IPS-20b (cell line): ENCODE measurements around the gene OR10V1.

ENCODE experiments used
- H3K27ac ChIP-seq: one replicate; pipeline ENCODE4 v1.5.1; 2013; ENCODE audit warnings: low read length
- H3K27me3 ChIP-seq: 2 replicates; pipeline ENCODE4 v1.6.1; 2013; ENCODE audit warnings: mild to moderate bottlenecking, low read length, inconsistent platforms; ENCODE audit not compliant: insufficient read depth
- H3K36me3 ChIP-seq: 2 replicates; pipeline ENCODE4 v1.6.1; 2013; ENCODE audit warnings: low read depth, mild to moderate bottlenecking, inconsistent platforms, low read length, moderate library complexity; ENCODE audit not compliant: insufficient read depth
- H3K4me1 ChIP-seq: 2 replicates; pipeline ENCODE4 v1.6.1; 2013; ENCODE audit warnings: mild to moderate bottlenecking, control low read depth, inconsistent platforms, low read length, moderate library complexity; ENCODE audit not compliant: insufficient read depth
- H3K4me3 ChIP-seq: 2 replicates; pipeline ENCODE4 v1.5.1; 2013; ENCODE audit warnings: mild to moderate bottlenecking, low read length, inconsistent platforms
- H3K9ac ChIP-seq: 2 replicates; pipeline ENCODE4 v1.6.1; 2013; ENCODE audit warnings: low read depth, mild to moderate bottlenecking, inconsistent platforms, low read length, moderate library complexity
- H3K9me3 ChIP-seq: 2 replicates; pipeline ENCODE4 v1.6.1; 2013; ENCODE audit warnings: mild to moderate bottlenecking, low read depth, low read length, inconsistent platforms; ENCODE audit not compliant: insufficient read depth

Gene OR10V1

DNA sequence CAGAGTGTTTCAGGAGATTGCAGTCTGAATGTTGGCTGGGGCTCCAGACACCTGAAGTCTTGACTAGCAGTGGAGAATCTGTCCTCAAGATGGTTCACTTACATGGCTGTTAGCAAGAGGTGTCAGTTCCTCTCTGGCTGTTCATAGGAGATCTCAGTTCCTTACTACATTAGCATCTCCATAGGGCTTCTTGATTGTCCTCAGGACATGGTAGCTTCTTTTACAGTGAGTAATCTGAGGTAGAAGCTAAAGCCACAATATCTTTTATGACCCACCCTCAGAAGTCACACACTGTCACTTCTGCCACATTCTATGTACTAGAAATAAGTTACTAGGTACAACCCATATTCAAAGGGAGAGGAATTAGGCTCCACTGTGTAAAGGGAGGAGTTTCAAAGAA, 34.3 kb downstream of the OR10V1 start:
- Histone ChIP-seq H3K4me3 (no peak overlapping the region), H3K9ac (no peak overlapping the region), H3K4me1 (no peaks in the 10 kb centered on the region), H3K36me3 (no peaks in the 10 kb centered on the region), H3K9me3 (no peaks in the 10 kb centered on the region), H3K27me3 (no peaks in the 10 kb centered on the region), H3K27ac (no peak overlapping the region)

DNA sequence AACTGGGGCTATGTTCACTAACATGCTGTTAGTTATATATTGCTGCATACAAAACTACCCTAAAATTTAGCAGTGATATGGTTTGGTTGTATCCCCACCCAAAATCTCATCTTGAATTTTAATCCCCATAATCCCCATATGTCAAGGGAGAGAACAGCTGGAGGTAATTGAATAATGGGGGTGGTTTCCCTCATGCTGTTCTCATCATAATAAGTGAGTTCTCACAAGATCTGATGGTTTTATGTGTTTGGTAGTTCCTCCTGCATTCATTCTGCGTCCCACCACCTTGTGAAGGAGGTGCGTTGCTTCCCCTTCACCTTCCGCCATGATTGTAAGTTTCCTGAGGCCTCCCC, 34.9 kb downstream of the OR10V1 start:
- H3K36me3 ChIP-seq = no peaks in the 10 kb centered on the region
- H3K9ac ChIP-seq = no peak overlapping the region
- H3K9me3 ChIP-seq = no peaks in the 10 kb centered on the region
- H3K4me3 ChIP-seq = no peak overlapping the region
- H3K4me1 ChIP-seq = no peaks in the 10 kb centered on the region
- no peak overlapping the region for H3K27ac ChIP-seq
- no peaks in the 10 kb centered on the region for H3K27me3 ChIP-seq

DNA sequence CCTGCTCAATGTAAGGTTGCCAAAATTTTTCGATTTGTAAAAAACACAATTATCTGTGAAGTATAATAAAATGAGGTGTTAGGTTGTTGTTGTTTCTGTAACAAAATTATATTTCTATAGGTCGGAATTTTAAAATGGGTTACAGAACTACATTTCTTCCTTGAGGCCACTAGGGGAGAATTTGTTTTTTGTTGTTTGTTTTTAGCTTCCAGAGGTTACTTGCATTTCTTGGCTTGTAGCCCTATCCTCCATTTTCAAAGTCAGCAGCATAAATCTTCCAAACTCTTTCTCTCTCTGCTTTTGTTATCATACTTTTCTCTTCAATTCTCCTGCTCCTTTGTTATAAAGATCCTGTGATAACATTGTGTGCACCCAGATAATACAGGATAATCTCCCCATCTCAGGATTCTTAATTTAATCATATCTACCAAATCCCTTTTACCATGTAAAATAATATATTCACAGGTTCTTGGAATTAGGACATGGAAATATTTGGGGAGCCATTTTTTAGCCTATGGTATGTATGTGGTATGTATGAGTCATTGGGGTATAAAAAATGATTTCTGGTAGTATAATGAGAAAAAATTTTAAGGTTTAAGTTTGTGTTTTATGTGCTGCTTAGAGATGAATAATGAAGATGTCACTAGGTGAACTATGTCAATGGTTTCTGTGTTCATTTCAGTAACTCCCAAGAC, 35.4 kb downstream of the OR10V1 start:
- Histone ChIP-seq H3K9me3 (no peaks in the 10 kb centered on the region), H3K9ac (no peak overlapping the region), H3K27ac (no peak overlapping the region), H3K4me3 (no peak overlapping the region), H3K27me3 (no peaks in the 10 kb centered on the region), H3K4me1 (no peaks in the 10 kb centered on the region), H3K36me3 (no peaks in the 10 kb centered on the region)

DNA sequence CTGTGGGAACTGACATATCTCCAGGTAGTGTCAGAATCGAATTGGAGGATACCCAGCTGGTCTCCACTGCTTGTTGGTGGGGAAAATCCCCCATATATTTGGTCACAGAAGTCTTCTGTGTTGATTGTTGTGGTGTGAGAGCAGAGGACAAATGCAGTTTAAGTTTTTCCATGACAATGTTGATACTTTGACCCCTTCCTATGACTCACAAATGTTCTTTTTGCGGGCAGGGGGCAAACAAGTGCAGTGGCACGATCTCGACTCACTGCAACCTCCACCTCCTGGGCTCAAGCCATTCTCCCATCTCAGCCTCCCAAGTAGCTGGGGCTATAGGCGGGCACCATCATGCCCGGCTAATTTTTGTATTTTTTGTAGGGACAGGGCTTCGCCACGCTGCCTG, 37.4 kb downstream of the OR10V1 start:
- H3K4me3 ChIP-seq = no peak overlapping the region
- no peaks in the 10 kb centered on the region for H3K36me3 ChIP-seq
- no peak overlapping the region for H3K27ac ChIP-seq
- no peaks in the 10 kb centered on the region for H3K4me1 ChIP-seq
- no peak overlapping the region for H3K9ac ChIP-seq
- H3K27me3 ChIP-seq = no peaks in the 10 kb centered on the region
- no peaks in the 10 kb centered on the region for H3K9me3 ChIP-seq

DNA sequence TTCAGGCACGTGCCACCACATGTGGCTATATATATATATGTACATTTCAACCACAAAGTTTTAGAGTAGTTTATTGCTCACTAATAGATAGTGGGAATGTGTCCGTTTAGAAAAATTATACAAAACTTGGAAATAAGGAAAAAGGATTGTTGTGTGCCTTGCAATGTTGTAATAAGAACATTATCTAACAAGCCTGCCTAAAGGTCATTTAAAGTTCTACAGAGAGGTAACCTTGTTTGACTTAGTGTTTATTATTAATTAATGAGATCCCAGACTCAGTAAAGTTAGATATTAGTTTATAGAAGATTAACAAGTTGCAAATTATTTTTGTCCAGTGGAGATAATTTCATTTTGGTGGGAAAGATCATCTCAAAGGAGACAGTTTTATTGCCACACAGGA, 39.4 kb downstream of the OR10V1 start:
- no peaks in the 10 kb centered on the region for H3K9me3 ChIP-seq
- H3K4me1 ChIP-seq = peaks cover 6% of the 10 kb centered on the region; the same call in 1 of the 2 replicates
- no peak overlapping the region for H3K27ac ChIP-seq
- H3K27me3 ChIP-seq = no peaks in the 10 kb centered on the region
- no peak overlapping the region for H3K9ac ChIP-seq
- no peaks in the 10 kb centered on the region for H3K36me3 ChIP-seq
- H3K4me3 ChIP-seq = no peak overlapping the region

DNA sequence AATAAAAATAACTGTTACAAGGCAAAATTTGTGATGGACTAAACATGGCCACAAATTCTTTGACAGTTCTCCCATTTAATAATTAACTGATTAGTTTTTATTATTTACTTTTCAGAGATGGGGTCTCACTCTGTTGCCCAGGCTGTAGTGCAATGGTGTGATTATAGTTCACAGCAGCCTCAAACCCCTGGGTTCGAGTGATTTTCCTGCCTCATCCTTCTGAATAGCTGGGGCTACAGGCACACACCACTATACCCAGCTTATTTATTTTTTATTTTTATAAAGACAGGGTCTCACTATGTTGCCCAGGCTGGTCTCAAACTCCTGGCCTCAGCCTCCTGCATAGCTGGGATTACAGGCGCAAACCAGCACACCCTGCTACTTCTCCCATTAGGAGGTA, 40.4 kb downstream of the OR10V1 start:
- H3K4me3 ChIP-seq = no peak overlapping the region
- H3K27me3 ChIP-seq = no peaks in the 10 kb centered on the region
- H3K9ac ChIP-seq = no peak overlapping the region
- H3K9me3 ChIP-seq = no peaks in the 10 kb centered on the region
- H3K27ac ChIP-seq = no peak overlapping the region
- no peaks in the 10 kb centered on the region for H3K36me3 ChIP-seq
- peaks cover 6% of the 10 kb centered on the region; the same call in 1 of the 2 replicates for H3K4me1 ChIP-seq

DNA sequence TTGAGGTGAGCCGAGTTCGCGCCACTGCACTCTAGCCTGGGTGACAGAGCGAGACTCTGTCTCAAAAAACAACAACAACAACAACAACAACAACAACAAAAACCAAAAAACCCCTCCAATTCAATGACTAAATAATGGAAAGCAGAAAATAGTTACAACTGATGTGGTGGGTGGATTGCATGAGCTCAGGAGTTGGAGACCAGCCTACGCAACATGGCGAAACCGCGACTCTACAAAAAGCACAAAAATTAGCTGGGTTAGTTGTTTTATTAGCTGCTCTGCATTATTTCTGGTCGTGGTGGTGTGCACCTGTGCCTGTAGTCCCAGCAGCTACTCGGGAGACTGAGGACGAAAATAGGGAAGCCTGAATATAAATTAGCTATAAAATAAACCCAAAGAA, 42.2 kb downstream of the OR10V1 start:
- Histone ChIP-seq H3K4me3 (no peak overlapping the region), H3K4me1 (peaks cover 6% of the 10 kb centered on the region; the same call in 1 of the 2 replicates), H3K9me3 (no peaks in the 10 kb centered on the region), H3K36me3 (peaks cover 6% of the 10 kb centered on the region; the same call in 1 of the 2 replicates), H3K27ac (no peak overlapping the region), H3K27me3 (no peaks in the 10 kb centered on the region), H3K9ac (no peak overlapping the region)

DNA sequence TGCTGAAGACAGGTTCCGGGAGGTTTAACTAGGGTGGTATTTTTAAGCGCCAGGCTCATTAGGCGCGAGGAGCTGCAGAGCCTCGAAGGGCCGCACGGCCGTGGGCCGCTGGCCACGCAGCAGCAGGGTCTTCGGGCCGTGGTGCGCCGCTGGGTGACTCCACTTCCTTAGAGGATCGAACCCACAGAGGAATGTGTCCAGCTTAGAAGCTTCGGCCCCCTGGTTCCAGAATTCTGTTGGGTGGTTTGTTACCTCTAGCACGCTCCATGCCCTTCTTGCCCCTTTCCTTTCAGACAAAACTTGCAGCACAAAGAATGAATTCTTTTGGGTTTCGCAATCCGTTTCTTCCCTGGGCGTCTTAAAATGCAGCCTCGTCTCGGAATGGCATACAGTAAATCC, 44.0 kb downstream of the OR10V1 start:
- peaks cover 6% of the 10 kb centered on the region; the same call in 1 of the 2 replicates for H3K4me1 ChIP-seq
- peak overlapping the region; percentile 80 for H3K4me3 ChIP-seq
- H3K9ac ChIP-seq = peak overlapping the region; percentile 88
- peak overlapping the region; percentile 76 for H3K27ac ChIP-seq
- no peaks in the 10 kb centered on the region for H3K9me3 ChIP-seq
- peaks cover 25% of the 10 kb centered on the region for H3K36me3 ChIP-seq
- H3K27me3 ChIP-seq = no peaks in the 10 kb centered on the region

DNA sequence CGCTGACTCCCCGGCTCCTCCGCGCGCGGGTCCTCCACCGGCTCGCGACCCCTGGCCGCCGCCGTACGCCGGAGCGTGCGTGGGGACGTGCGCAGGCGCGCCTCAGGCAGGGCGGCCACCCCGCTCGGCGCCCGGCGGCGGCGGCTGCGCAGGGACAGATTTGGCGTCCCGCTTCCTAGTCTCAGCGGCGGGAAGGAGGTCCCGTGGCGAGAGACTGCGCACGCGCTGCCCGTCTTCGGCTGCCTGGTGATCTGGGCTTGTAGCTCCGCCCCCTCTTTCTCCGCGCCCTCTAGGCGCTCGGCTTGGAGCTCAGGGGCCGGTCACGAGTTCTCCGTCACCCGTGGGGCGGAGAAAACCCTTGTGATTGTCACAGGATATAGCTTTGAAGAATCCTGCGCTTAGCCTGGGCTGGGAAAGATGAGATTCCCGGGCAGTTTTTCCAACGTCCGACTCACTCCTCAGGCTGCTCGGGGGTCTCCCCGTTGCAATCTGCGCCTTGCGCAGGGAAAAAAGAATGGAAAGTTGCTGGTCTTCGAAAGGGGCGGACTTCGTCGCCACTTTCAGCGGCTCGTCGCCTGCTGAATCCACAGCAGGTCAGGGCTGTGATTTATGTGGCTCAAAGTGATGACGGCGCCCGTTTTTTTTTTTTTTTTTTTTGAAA, 44.6 kb downstream of the OR10V1 start, which contains the start of gene PATL1:
TSS of gene PATL1 (minus strand) at position 88 of the 661 bp plus-strand sequence. CDS start 142 bp downstream, outside the sequence.
- Histone ChIP-seq H3K27ac (peak within 1 kb of the TSS; percentile 81), H3K9me3 (no peaks in the 10 kb centered on the region), H3K9ac (peak within 1 kb of the TSS; percentile 88), H3K4me1 (peaks cover 6% of the 10 kb centered on the region; the same call in 1 of the 2 replicates), H3K27me3 (no peaks in the 10 kb centered on the region), H3K4me3 (peak within 1 kb of the TSS; percentile 80), H3K36me3 (peaks cover 30% of the 10 kb centered on the region)

DNA sequence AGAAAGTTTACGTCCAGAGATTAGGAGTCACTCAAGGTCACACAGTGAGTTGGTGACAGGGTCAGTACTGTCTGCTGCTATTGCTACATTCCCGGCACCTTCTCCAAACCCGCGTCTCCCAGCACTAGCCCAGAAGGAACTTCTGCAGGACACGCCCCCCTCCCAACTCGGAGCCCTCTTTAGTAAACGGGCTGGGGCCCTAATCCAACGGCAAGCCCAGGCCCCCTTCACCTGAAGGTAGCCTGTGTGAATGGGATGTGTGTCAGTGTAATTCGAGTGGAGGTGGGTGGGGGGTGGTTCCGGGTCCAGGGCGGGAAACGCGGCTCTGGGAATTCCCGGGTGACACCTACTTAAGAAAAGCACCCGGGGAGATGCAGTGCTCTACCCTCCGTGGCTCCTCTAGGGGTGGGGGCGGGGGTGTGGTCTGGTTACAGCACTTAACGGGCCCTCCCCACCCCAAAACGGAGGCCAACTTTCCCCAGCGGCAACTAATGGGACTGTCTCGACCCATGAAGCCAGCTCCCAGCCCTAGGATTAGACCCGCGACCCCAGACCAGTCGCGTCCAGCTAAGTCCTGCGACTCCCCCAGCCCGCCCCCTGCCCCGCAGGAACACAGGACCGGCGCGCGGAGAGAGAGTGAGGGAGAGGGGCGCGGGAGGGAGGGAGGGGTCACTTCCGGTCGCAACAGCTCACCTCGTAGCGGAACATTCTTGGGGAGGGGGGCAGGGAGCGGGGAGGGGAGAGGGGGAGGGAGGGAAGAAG, 45.3 kb downstream of the OR10V1 start:
- Histone ChIP-seq H3K36me3 (peaks cover 37% of the 10 kb centered on the region), H3K9me3 (no peaks in the 10 kb centered on the region), H3K4me3 (peak overlapping the region; percentile 80), H3K4me1 (peaks cover 6% of the 10 kb centered on the region; the same call in 1 of the 2 replicates), H3K9ac (peak overlapping the region; percentile 88), H3K27ac (peak overlapping the region; percentile 81), H3K27me3 (no peaks in the 10 kb centered on the region)

DNA sequence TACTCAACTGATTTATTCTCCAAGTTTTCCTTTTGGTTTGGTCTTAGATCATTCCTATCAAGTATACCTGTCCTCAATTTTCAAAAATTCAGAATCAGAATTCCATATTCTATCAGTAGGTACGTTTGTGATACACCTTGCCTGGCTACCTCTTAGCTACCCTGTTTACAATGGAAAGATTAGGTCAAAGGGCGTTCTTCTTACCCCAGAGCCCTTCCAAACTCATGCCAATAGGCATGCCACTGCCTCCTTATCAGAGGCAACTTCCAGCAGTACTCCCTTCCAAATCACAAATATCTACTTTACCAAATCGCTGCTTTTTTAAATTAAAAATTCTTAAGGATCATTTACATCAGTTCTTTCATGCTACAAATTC, 45.8 kb downstream of the OR10V1 start:
- Histone ChIP-seq H3K9me3 (no peaks in the 10 kb centered on the region), H3K9ac (peak overlapping the region; percentile 88; the same call in 1 of the 2 replicates), H3K4me1 (peaks cover 6% of the 10 kb centered on the region; the same call in 1 of the 2 replicates), H3K36me3 (peaks cover 43% of the 10 kb centered on the region), H3K27ac (no peak overlapping the region), H3K4me3 (peak overlapping the region; percentile 80), H3K27me3 (no peaks in the 10 kb centered on the region)
